Measurements from ENCODE around the gene PAX5.
A peak's percentile ranks its signal among the peaks of the same experiment; 100 is the strongest.
"Not testable (repeated sequence)": the region's sequence is repeated elsewhere in the genome, so short reads cannot be mapped to it uniquely, and the experiment has no call there.

Gene PAX5

GRCh38 chr9:37062336-37062735 lies 28.3 kb upstream of the PAX5 start:
- no peak for TF ChIP-seq CTCF (IDR thresholded peaks at IDR 0.05; ENCODE audit: low read depth, low read length)
- in situ Hi-C loops (cut with HindIII; ENCODE audit: low sequenced_read_pairs): no loop called here
- DNase-seq (ENCODE audit: low read depth, low spot score): no peak
- no peak overlapping the region for H3K4me3 ChIP-seq (ENCODE audit: low read depth, low read length)

- no peak for TF ChIP-seq CTCF (IDR thresholded peaks at IDR 0.05; ENCODE audit: low read depth, low read length)
- peak; percentile 26 for DNase-seq (ENCODE audit: low read depth, low spot score)
- in situ Hi-C loops (cut with HindIII; ENCODE audit: low sequenced_read_pairs): no loop called here
- no peak overlapping the region for H3K4me3 ChIP-seq (ENCODE audit: low read depth, low read length)
These were observed 27.7 kb upstream of the PAX5 start for GRCh38 chr9:37061768-37062167.

GRCh38 chr9:37060833-37061232 lies 26.8 kb upstream of the PAX5 start:
- in situ Hi-C loops (cut with HindIII; ENCODE audit: low sequenced_read_pairs): no loop called here
- no peak for TF ChIP-seq CTCF (IDR thresholded peaks at IDR 0.05; ENCODE audit: low read depth, low read length)
- DNase-seq (ENCODE audit: low read depth, low spot score): no peak
- H3K4me3 ChIP-seq (ENCODE audit: low read depth, low read length): no peak overlapping the region

GRCh38 chr9:37056046-37056920 lies 22.2 kb upstream of the PAX5 start:
- no peak for TF ChIP-seq CTCF (IDR thresholded peaks at IDR 0.05; ENCODE audit: low read depth, low read length)
- DNase-seq (ENCODE audit: low read depth, low spot score): no peak
- in situ Hi-C loops (cut with HindIII; ENCODE audit: low sequenced_read_pairs): no loop called here
- H3K4me3 ChIP-seq (ENCODE audit: low read depth, low read length): no peak overlapping the region

GRCh38 chr9:37054363-37054720 lies 20.3 kb upstream of the PAX5 start:
- DNase-seq (ENCODE audit: low read depth, low spot score); H3K4me3 ChIP-seq (ENCODE audit: low read depth, low read length); in situ Hi-C loops (cut with HindIII; ENCODE audit: low sequenced_read_pairs): not testable (repeated sequence)

GRCh38 chr9:37053684-37054362 lies 19.8 kb upstream of the PAX5 start:
- H3K4me3 ChIP-seq (ENCODE audit: low read depth, low read length): no peak overlapping the region
- no peak for DNase-seq (ENCODE audit: low read depth, low spot score)
- no peak for TF ChIP-seq CTCF (IDR thresholded peaks at IDR 0.05; ENCODE audit: low read depth, low read length)
- in situ Hi-C loops (cut with HindIII; ENCODE audit: low sequenced_read_pairs): no loop called here

- H3K4me3 ChIP-seq (ENCODE audit: low read depth, low read length): no peak overlapping the region
- in situ Hi-C loops (cut with HindIII; ENCODE audit: low sequenced_read_pairs): no loop called here
- no peak for DNase-seq (ENCODE audit: low read depth, low spot score)
- no peak for TF ChIP-seq CTCF (IDR thresholded peaks at IDR 0.05; ENCODE audit: low read depth, low read length)
These were observed 12.6 kb upstream of the PAX5 start for GRCh38 chr9:37046683-37047082.

Data from astrocyte of the spinal cord (primary cell).